Measurements from ENCODE around the gene CHKA.

CHKA gene

GRCh38 chr11:68025047-68025446 lies 96.1 kb downstream of the CHKA start:
- H3K36me3 ChIP-seq (ENCODE audit: control insufficient read depth, insufficient read depth, low read length): no peaks in the 10 kb centered on the region
- no peaks in the 10 kb centered on the region for H3K79me2 ChIP-seq
- H3K27ac ChIP-seq: no peak overlapping the region
- no peak overlapping the region for H3K9ac ChIP-seq
- no peak for TF ChIP-seq CTCF (IDR thresholded peaks at IDR 0.05)
- H3K4me2 ChIP-seq (ENCODE audit: low read length): no peak overlapping the region
- H3K4me1 ChIP-seq: no peaks in the 10 kb centered on the region
- H3K4me3 ChIP-seq (ENCODE audit: low read depth, low read length): no peak overlapping the region
- H2AFZ ChIP-seq: no peak overlapping the region
- H3K9me3 ChIP-seq (ENCODE audit: control insufficient read depth, low read length): no peaks in the 10 kb centered on the region
- no peaks in the 10 kb centered on the region for H3K27me3 ChIP-seq (ENCODE audit: control insufficient read depth, insufficient read depth, low read length)

GRCh38 chr11:68024508-68024907 lies 96.7 kb downstream of the CHKA start:
- H3K4me3 ChIP-seq (ENCODE audit: low read depth, low read length): no peak overlapping the region
- H3K79me2 ChIP-seq: no peaks in the 10 kb centered on the region
- H3K9me3 ChIP-seq (ENCODE audit: control insufficient read depth, low read length): no peaks in the 10 kb centered on the region
- no peak overlapping the region for H3K27ac ChIP-seq
- no peaks in the 10 kb centered on the region for H3K4me1 ChIP-seq
- TF ChIP-seq CTCF (IDR thresholded peaks at IDR 0.05): no peak
- no peak overlapping the region for H3K9ac ChIP-seq
- no peak overlapping the region for H2AFZ ChIP-seq
- no peaks in the 10 kb centered on the region for H3K36me3 ChIP-seq (ENCODE audit: control insufficient read depth, insufficient read depth, low read length)
- H3K4me2 ChIP-seq (ENCODE audit: low read length): no peak overlapping the region
- no peaks in the 10 kb centered on the region for H3K27me3 ChIP-seq (ENCODE audit: control insufficient read depth, insufficient read depth, low read length)

- TF ChIP-seq CTCF (IDR thresholded peaks at IDR 0.05): no peak
- no peaks in the 10 kb centered on the region for H3K9me3 ChIP-seq (ENCODE audit: control insufficient read depth, low read length)
- no peak overlapping the region for H2AFZ ChIP-seq
- no peaks in the 10 kb centered on the region for H3K79me2 ChIP-seq
- H3K27me3 ChIP-seq (ENCODE audit: control insufficient read depth, insufficient read depth, low read length): no peaks in the 10 kb centered on the region
- no peak overlapping the region for H3K9ac ChIP-seq
- H3K4me3 ChIP-seq (ENCODE audit: low read depth, low read length): no peak overlapping the region
- H3K36me3 ChIP-seq (ENCODE audit: control insufficient read depth, insufficient read depth, low read length): no peaks in the 10 kb centered on the region
- H3K27ac ChIP-seq: no peak overlapping the region
- no peaks in the 10 kb centered on the region for H3K4me1 ChIP-seq
- H3K4me2 ChIP-seq (ENCODE audit: low read length): no peak overlapping the region
These were observed 98.7 kb downstream of the CHKA start for GRCh38 chr11:68022531-68022930.

GRCh38 chr11:68021167-68021787 lies 99.9 kb downstream of the CHKA start:
- H3K9ac ChIP-seq: no peak overlapping the region
- H2AFZ ChIP-seq: no peak overlapping the region
- no peaks in the 10 kb centered on the region for H3K4me1 ChIP-seq
- H3K36me3 ChIP-seq (ENCODE audit: control insufficient read depth, insufficient read depth, low read length): no peaks in the 10 kb centered on the region
- TF ChIP-seq CTCF (IDR thresholded peaks at IDR 0.05): peak; percentile 34
- no peaks in the 10 kb centered on the region for H3K79me2 ChIP-seq
- H3K27me3 ChIP-seq (ENCODE audit: control insufficient read depth, insufficient read depth, low read length): no peaks in the 10 kb centered on the region
- H3K27ac ChIP-seq: no peak overlapping the region
- H3K4me3 ChIP-seq (ENCODE audit: low read depth, low read length): no peak overlapping the region
- no peak overlapping the region for H3K4me2 ChIP-seq (ENCODE audit: low read length)
- no peaks in the 10 kb centered on the region for H3K9me3 ChIP-seq (ENCODE audit: control insufficient read depth, low read length)

- Histone ChIP-seq H3K27ac (no peak overlapping the region), H3K27me3 (ENCODE audit: control insufficient read depth, insufficient read depth, low read length) (no peaks in the 10 kb centered on the region), H3K9me3 (ENCODE audit: control insufficient read depth, low read length) (no peaks in the 10 kb centered on the region), H3K36me3 (ENCODE audit: control insufficient read depth, insufficient read depth, low read length) (no peaks in the 10 kb centered on the region), H3K9ac (no peak overlapping the region), H3K4me1 (no peaks in the 10 kb centered on the region), H2AFZ (no peak overlapping the region), H3K79me2 (no peaks in the 10 kb centered on the region), H3K4me2 (ENCODE audit: low read length) (no peak overlapping the region), H3K4me3 (ENCODE audit: low read depth, low read length) (no peak overlapping the region)
- TF ChIP-seq CTCF (IDR thresholded peaks at IDR 0.05): no peak
These were observed 100.6 kb downstream of the CHKA start for GRCh38 chr11:68020575-68020974.
